Central memory CD8-positive, alpha-beta T cell (primary cell): ENCODE measurements around the gene C14orf132.

Experiments used
- ATAC-seq: fragments of 150-1000 bp; cut with Tn5 transposase; replicated peaks from 2 replicates; pipeline ENCODE4 v1.10.0; 2022; ENCODE audit warnings: mild to moderate bottlenecking, moderate FRiP score, moderate number of reproducible peaks; ENCODE audit not compliant: poor library complexity, severe bottlenecking; ENCODE audit errors: extremely low read depth
- DNase-seq, 2 donors: peaks; one replicate each; pipeline ENCODE4 v3.0.0; 2021; ENCODE audit warnings: low spot score in 2 of 2
- H3K27ac Mint-ChIP-seq: one replicate; pipeline ENCODE4 v1.8.0; 2022; ENCODE audit warnings: low read depth, mild to moderate bottlenecking, moderate library complexity, mixed read lengths
- H3K27me3 Mint-ChIP-seq: one replicate; pipeline ENCODE4 v1.8.0; 2022; ENCODE audit warnings: mixed read lengths
- H3K36me3 Mint-ChIP-seq: one replicate; pipeline ENCODE4 v1.8.0; 2022; ENCODE audit warnings: mild to moderate bottlenecking, moderate library complexity, mixed read lengths; ENCODE audit not compliant: insufficient read depth
- H3K4me1 Mint-ChIP-seq: one replicate; pipeline ENCODE4 v1.8.0; 2022; ENCODE audit warnings: mixed read lengths
- H3K4me3 Mint-ChIP-seq: one replicate; pipeline ENCODE4 v1.8.0; 2022; ENCODE audit warnings: mild to moderate bottlenecking, moderate library complexity, mixed read lengths
- H3K9me3 Mint-ChIP-seq: one replicate; pipeline ENCODE4 v1.8.0; 2022; ENCODE audit warnings: mixed read lengths

Gene C14orf132

GRCh38 chr14:96103560-96104460 lies 64.6 kb downstream of the C14orf132 start:
- no peak for DNase-seq
- H3K4me3 Mint-ChIP-seq, result no peak overlapping the region
- H3K9me3 Mint-ChIP-seq, result no peaks in the 10 kb centered on the region
- H3K27me3 Mint-ChIP-seq, result peaks cover 43% of the 10 kb centered on the region
- H3K4me1 Mint-ChIP-seq, result no peaks in the 10 kb centered on the region
- H3K27ac Mint-ChIP-seq, result no peak overlapping the region
- ATAC-seq, result no peak
- no peaks in the 10 kb centered on the region for H3K36me3 Mint-ChIP-seq

DNA sequence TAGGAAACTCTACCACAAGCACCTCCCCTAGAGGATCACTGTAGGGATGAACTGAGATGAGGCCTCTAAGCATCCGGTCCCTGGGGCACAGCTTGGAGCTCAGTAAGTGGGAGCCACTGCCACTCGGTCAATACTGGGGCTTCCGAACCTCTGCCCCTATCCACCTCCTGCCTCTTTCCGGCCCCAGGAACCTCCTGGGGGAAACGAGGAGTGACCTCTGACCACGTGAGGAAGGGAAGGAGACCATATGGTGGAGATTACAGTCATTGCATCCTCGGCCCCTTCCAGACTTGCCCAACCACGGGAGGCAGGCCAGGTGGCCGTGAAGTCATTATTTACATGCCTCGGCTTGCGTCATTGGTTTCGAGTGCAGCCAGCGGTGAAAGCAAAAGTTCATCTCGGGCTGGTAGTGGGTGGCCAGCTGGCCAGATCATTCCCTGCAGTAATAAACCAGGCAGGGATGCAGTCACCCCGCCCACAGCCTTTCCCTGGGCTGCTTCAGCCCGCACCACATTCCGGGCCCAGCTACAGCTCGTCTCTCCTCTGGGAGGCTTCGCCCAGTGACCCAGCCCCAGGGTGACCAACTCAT lies 65.4 kb downstream of the C14orf132 start:
- peaks cover 43% of the 10 kb centered on the region for H3K27me3 Mint-ChIP-seq
- no peaks in the 10 kb centered on the region for H3K9me3 Mint-ChIP-seq
- no peaks in the 10 kb centered on the region for H3K4me1 Mint-ChIP-seq
- no peak overlapping the region for H3K4me3 Mint-ChIP-seq
- no peaks in the 10 kb centered on the region for H3K36me3 Mint-ChIP-seq
- H3K27ac Mint-ChIP-seq, result no peak overlapping the region
- DNase-seq (no peak), ATAC-seq (no peak)

- no peak for DNase-seq
- H3K9me3 Mint-ChIP-seq, result no peaks in the 10 kb centered on the region
- peaks cover 45% of the 10 kb centered on the region for H3K27me3 Mint-ChIP-seq
- no peaks in the 10 kb centered on the region for H3K36me3 Mint-ChIP-seq
- no peak overlapping the region for H3K27ac Mint-ChIP-seq
- no peak for ATAC-seq
- H3K4me1 Mint-ChIP-seq, result no peaks in the 10 kb centered on the region
- H3K4me3 Mint-ChIP-seq, result no peak overlapping the region
Measured at GRCh38 chr14:96105089-96105925, 66.1 kb downstream of the C14orf132 start.

- no peak overlapping the region for H3K4me3 Mint-ChIP-seq
- H3K27me3 Mint-ChIP-seq, result peaks cover 45% of the 10 kb centered on the region
- H3K4me1 Mint-ChIP-seq, result no peaks in the 10 kb centered on the region
- no peaks in the 10 kb centered on the region for H3K9me3 Mint-ChIP-seq
- no peak for DNase-seq
- no peak for ATAC-seq
- no peaks in the 10 kb centered on the region for H3K36me3 Mint-ChIP-seq
- no peak overlapping the region for H3K27ac Mint-ChIP-seq
Measured at GRCh38 chr14:96105926-96106441, 66.8 kb downstream of the C14orf132 start.

GRCh38 chr14:96106891-96107290 lies 67.7 kb downstream of the C14orf132 start:
- DNase-seq, result no peak
- no peak for ATAC-seq
- Mint-ChIP-seq H3K9me3 (no peaks in the 10 kb centered on the region), H3K36me3 (no peaks in the 10 kb centered on the region), H3K4me1 (no peaks in the 10 kb centered on the region), H3K27ac (no peak overlapping the region), H3K4me3 (no peak overlapping the region), H3K27me3 (peaks cover 54% of the 10 kb centered on the region)

DNA sequence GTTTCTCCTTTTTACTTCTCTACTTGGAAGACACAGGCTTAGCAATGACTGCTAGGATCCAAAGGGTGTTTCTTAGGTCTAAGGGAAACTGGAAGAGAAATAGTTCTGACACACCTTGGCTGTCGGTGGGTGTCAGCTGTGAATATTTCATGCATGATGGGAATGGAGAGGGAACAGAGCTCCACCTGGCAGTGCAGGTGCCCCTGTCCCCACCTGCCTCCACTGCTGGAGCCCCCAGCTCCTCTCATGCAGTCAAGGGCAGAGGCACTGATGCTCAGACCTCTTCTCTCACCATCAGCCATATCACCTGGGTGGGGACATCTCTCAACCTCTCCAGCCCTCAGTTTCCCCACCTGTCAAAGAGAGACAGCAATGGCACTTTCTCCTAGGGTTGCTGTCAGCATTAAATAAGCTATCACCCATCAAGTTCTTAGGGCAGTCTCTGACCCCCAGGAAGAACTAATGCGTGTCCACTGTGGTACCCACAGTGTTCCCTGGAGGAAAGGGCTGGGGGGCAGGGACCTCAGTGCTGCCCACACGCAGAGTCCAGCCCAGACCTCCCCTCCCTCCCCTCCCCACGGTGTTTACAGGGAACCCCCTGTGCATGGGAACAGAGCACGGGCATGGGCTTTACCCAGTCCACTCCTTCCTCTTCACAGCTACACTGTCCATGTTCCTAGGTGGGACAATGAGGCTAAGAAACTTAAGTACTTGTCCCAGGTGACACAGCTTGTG lies 69.1 kb downstream of the C14orf132 start:
- DNase-seq (no peak), ATAC-seq (no peak)
- no peak overlapping the region for H3K4me3 Mint-ChIP-seq
- H3K36me3 Mint-ChIP-seq, result no peaks in the 10 kb centered on the region
- no peaks in the 10 kb centered on the region for H3K4me1 Mint-ChIP-seq
- H3K9me3 Mint-ChIP-seq, result no peaks in the 10 kb centered on the region
- H3K27ac Mint-ChIP-seq, result no peak overlapping the region
- peaks cover 67% of the 10 kb centered on the region for H3K27me3 Mint-ChIP-seq

DNA sequence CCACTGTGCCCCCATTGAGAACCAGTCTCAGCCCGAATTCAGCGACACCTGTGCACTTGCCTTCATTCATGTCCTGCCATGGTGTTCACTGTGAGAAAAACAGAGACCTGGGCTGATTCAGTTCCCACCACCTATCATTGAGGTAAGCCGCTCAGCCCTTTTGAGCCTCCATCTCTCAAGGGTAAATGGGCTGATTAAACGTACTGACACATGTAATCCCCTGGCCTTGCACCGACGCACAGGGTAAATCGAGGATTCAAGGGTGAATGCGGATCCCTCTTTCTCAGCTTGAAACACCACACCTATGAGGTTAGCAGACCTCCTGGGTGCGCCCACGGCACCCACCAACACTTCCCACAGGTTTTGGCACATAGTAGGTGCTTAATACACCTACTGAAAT lies 69.7 kb downstream of the C14orf132 start:
- H3K4me1 Mint-ChIP-seq, result no peaks in the 10 kb centered on the region
- peaks cover 69% of the 10 kb centered on the region for H3K27me3 Mint-ChIP-seq
- no peak for ATAC-seq

DNA sequence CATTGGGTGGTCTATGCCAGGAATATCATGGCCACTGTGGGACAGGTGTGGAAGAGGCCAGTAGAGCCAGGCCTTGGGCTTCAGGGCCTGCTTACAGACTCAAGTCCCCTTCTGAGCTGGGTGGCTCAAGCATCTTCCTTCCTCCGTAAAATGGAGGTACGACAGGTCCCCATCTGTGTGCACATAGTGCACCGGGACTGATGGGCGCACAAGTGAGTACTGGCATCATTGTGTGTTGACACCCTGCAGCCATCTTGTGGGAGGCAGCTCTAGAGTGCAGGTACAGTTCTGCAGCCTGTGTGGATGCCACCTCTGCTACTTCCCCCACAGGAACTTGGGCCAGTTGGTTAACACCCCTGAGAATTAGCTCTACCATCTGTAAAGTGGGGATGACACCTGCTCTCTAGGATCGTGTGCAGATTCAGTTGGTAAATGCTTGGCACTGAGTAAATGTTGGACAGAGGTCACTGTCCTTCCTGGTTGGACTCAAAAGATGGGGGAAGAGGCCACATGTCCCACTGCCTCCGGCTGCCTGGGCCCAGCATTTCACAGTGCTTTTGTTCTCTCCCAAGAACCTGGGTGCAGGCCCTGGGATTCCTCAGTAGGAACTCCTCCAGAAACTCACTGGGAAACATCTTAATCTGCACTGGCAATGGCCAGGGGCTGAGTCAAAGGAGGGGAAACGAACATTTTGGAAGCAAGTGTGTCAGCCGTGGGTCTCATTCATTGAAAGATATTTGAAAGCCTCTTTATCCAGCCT lies 70.6 kb downstream of the C14orf132 start:
- no peaks in the 10 kb centered on the region for H3K9me3 Mint-ChIP-seq
- ATAC-seq, result no peak
- H3K4me1 Mint-ChIP-seq, result no peaks in the 10 kb centered on the region
- H3K27me3 Mint-ChIP-seq, result peaks cover 77% of the 10 kb centered on the region
- no peak overlapping the region for H3K27ac Mint-ChIP-seq
- no peak overlapping the region for H3K4me3 Mint-ChIP-seq
- no peaks in the 10 kb centered on the region for H3K36me3 Mint-ChIP-seq
- DNase-seq, result no peak

More for the DNA sequence above, 69.7 kb downstream of the C14orf132 start:
- Mint-ChIP-seq H3K9me3 (no peaks in the 10 kb centered on the region), H3K4me3 (no peak overlapping the region), H3K36me3 (no peaks in the 10 kb centered on the region), H3K27ac (no peak overlapping the region)
- DNase-seq, result no peak

DNA sequence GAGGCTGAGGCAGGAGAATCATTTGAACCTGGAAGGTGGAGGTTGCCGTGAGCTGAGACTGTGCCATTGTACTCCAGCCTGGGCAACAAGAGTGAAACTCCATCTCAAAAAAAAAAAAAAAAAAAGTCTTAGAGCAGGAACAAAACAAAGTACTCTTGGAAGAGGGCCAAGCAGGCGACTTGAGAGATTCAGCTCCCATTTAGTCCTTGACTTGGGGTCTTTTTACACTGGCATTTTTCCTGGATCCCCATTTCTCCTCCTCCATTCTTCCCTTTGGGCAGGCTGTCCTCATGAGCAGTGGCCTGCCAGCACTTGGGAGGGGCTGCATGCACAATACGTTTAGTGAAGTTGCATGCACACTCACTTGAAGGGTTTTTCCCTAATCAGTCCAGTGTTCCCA lies 72.9 kb downstream of the C14orf132 start:
- H3K27me3 Mint-ChIP-seq, result peaks cover 69% of the 10 kb centered on the region
- DNase-seq, result no peak
- H3K27ac Mint-ChIP-seq, result no peak overlapping the region
- ATAC-seq, result no peak
- H3K4me3 Mint-ChIP-seq, result no peak overlapping the region
- no peaks in the 10 kb centered on the region for H3K9me3 Mint-ChIP-seq
- H3K4me1 Mint-ChIP-seq, result no peaks in the 10 kb centered on the region
- no peaks in the 10 kb centered on the region for H3K36me3 Mint-ChIP-seq

DNA sequence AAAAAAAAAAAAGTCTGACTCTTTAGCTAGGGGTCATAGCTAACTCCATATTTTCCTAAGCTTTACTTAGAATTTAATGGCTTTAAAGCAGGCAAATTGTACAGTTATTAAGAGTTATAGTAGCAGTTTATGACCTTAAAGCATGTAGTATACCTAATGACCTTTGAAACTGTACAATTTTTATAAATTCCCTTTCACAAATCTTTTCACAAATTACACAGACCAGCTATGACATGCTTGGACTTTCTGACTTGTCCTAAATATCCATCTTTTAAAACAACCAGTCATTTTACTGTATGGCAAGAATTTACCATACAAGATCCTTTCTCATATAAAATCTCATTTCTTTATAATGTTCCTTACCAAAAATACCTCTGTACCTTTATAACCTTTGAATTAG lies 74.8 kb downstream of the C14orf132 start:
- ATAC-seq (no peak), DNase-seq (no peak)
- Mint-ChIP-seq H3K4me1 (no peaks in the 10 kb centered on the region), H3K36me3 (peaks cover 2% of the 10 kb centered on the region), H3K27ac (no peak overlapping the region), H3K9me3 (no peaks in the 10 kb centered on the region), H3K27me3 (peaks cover 59% of the 10 kb centered on the region), H3K4me3 (no peak overlapping the region)

DNA sequence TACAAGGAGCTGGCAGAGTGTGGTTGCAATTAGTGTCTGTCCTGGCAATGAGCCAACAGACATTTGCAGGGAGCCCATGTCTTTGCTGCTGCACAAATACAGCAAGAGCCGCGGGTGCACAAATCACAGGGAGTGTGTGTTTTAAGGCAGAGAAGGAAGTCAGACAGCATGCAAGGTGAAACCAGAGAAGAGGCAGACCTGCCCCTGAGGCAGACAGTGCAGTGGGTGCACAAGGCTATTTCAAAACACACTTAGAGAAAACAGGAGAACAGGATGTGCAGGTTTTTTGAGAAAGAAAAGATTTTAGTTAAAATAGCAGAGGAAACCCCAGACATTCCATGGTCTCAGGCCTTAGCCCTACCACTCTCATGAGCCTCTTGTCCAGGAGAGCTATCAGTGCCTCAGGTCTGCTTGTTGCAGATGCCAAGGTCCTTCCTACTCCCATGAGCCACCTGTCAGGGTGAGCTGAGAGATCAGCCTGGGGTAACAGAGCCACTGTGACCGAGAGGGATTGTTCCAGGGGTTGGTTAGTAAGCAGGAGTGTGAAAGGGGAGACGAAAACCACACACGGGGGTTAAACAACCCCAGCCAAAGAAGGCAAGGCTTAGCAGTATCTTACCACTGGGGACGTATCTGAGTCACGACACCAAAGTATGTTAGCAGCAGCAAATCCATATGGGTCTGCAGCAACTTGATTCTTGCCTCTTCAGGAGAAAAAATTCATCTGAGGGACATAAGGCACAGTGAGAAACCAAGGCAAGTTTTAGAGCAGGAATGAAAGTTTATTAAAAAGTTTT lies 78.1 kb downstream of the C14orf132 start:
- Mint-ChIP-seq H3K9me3 (no peaks in the 10 kb centered on the region), H3K27ac (no peak overlapping the region), H3K4me3 (no peak overlapping the region), H3K36me3 (peaks cover 2% of the 10 kb centered on the region), H3K4me1 (no peaks in the 10 kb centered on the region), H3K27me3 (peaks cover 46% of the 10 kb centered on the region)
- no peak for ATAC-seq
- no peak for DNase-seq
